ENCODE data around the gene C12orf76. TPM values are rescaled to one million over a fixed set of nuclear protein-coding genes. Genes with fewer than 3 reads are reported as not detected.
"Not testable (repeated sequence)": the region's sequence is repeated elsewhere in the genome, so short reads cannot be mapped to it uniquely, and the experiment has no call there.

C12orf76 gene
- total RNA-seq, 4 donors from 2014 or later = 3.0 to 22.8 (median 8.0) TPM

DNA sequence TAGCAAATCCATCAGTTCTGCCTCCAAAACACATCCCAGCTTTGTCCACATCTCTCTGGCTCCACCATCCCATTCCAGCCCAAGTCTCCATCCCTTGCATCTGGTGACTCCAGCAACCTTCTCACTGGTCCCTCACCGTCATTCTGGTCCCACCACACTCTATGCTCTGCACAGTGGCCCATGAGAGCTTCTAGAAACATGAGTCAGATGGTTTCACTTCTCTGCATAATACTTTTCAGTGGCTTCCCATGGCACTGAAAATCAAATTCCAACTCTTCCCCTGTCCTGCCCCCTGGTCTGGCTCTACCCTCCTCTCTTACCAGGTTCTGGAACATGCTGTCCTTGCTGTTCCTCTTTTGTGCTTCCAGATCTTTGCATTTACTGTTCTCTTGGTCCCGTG is 17.2 kb upstream of the C12orf76 start:
- ATAC-seq (no peak), DNase-seq (no peak)
- Histone ChIP-seq H3K9me3 (no peaks in the 10 kb centered on the region), H3K4me1 (no peaks in the 10 kb centered on the region), H3K27ac (no peak overlapping the region), H3K36me3 (no peaks in the 10 kb centered on the region), H3K27me3 (no peaks in the 10 kb centered on the region), H3K4me3 (no peak overlapping the region)
- intact Hi-C loops (cut with DNase I; ENCODE audit: low total_unique reads) = no loop called here
- in situ Hi-C loops (cut with MboI; ENCODE audit: low sequenced_read_pairs in 4 of 4) = no loop called here
- TF ChIP-seq, protein P1, sequence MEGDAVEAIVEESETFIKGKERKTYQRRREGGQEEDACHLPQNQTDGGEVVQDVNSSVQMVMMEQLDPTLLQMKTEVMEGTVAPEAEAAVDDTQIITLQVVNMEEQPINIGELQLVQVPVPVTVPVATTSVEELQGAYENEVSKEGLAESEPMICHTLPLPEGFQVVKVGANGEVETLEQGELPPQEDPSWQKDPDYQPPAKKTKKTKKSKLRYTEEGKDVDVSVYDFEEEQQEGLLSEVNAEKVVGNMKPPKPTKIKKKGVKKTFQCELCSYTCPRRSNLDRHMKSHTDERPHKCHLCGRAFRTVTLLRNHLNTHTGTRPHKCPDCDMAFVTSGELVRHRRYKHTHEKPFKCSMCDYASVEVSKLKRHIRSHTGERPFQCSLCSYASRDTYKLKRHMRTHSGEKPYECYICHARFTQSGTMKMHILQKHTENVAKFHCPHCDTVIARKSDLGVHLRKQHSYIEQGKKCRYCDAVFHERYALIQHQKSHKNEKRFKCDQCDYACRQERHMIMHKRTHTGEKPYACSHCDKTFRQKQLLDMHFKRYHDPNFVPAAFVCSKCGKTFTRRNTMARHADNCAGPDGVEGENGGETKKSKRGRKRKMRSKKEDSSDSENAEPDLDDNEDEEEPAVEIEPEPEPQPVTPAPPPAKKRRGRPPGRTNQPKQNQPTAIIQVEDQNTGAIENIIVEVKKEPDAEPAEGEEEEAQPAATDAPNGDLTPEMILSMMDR (IDR thresholded peaks at IDR 0.05 in 4 of 5, conservative IDR thresholded peaks at IDR 0.05 in 1 of 5) = no peak
- TF ChIP-seq POLR2A (IDR thresholded peaks at IDR 0.05) = no peak

- intact Hi-C loops (cut with DNase I; ENCODE audit: low total_unique reads) = no loop called here
Observed at GRCh38 chr12:110062241-110062640, 13.9 kb upstream of the C12orf76 start.

DNA sequence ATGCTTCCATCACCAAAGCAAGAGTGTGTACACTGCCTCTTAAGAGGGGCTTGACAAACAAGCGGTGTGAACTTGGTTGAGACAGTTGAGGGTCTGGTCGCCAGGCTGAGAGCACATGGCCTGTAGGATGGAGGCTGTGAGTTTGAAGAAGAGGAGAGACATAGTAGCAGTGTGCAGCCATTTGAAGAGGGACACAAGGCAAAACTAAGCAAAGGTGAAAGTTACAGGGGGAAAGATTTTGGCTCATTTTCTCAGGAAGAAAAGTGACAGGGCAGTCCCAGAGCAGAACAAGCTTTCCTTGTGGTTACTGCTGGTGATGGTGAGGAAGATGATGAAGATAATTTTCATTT is 11.3 kb upstream of the C12orf76 start:
- intact Hi-C loops (cut with DNase I; ENCODE audit: low total_unique reads) = no loop called here
- no peaks in the 10 kb centered on the region for H3K4me1 ChIP-seq
- H3K36me3 ChIP-seq = no peaks in the 10 kb centered on the region
- H3K9me3 ChIP-seq = no peaks in the 10 kb centered on the region
- no peak for DNase-seq
- ATAC-seq = no peak
- in situ Hi-C loops (cut with MboI; ENCODE audit: low sequenced_read_pairs in 4 of 4) = no loop called here
- H3K4me3 ChIP-seq = no peak overlapping the region
- H3K27ac ChIP-seq = no peak overlapping the region
- no peak for TF ChIP-seq POLR2A (IDR thresholded peaks at IDR 0.05)
- TF ChIP-seq, protein P1 (IDR thresholded peaks at IDR 0.05 in 4 of 5, conservative IDR thresholded peaks at IDR 0.05 in 1 of 5) = no peak
- no peaks in the 10 kb centered on the region for H3K27me3 ChIP-seq

More at GRCh38 chr12:110062241-110062640, 13.9 kb upstream of the C12orf76 start:
- no peaks in the 10 kb centered on the region for H3K27me3 ChIP-seq
- H3K4me1 ChIP-seq = no peaks in the 10 kb centered on the region
- no peak for ATAC-seq
- H3K36me3 ChIP-seq = no peaks in the 10 kb centered on the region
- no peak for DNase-seq
- no peak overlapping the region for H3K27ac ChIP-seq
- no peak for TF ChIP-seq POLR2A (IDR thresholded peaks at IDR 0.05)
- TF ChIP-seq, protein P1 (IDR thresholded peaks at IDR 0.05 in 4 of 5, conservative IDR thresholded peaks at IDR 0.05 in 1 of 5) = no peak
- no peak overlapping the region for H3K4me3 ChIP-seq
- H3K9me3 ChIP-seq = no peaks in the 10 kb centered on the region
- in situ Hi-C loops (cut with MboI; ENCODE audit: low sequenced_read_pairs in 4 of 4) = no loop called here

- H3K4me3 ChIP-seq = no peak overlapping the region
- DNase-seq (no peak), ATAC-seq (no peak)
- intact Hi-C loops (cut with DNase I; ENCODE audit: low total_unique reads) = no loop called here
- H3K27ac ChIP-seq = no peak overlapping the region
- no peaks in the 10 kb centered on the region for H3K9me3 ChIP-seq
- in situ Hi-C loops (cut with MboI; ENCODE audit: low sequenced_read_pairs in 4 of 4) = no loop called here
- H3K27me3 ChIP-seq = no peaks in the 10 kb centered on the region
- H3K4me1 ChIP-seq = no peaks in the 10 kb centered on the region
- H3K36me3 ChIP-seq = no peaks in the 10 kb centered on the region
- TF ChIP-seq POLR2A (IDR thresholded peaks at IDR 0.05) = no peak
- TF ChIP-seq, protein P1 (IDR thresholded peaks at IDR 0.05 in 4 of 5, conservative IDR thresholded peaks at IDR 0.05 in 1 of 5) = no peak
Observed at GRCh38 chr12:110058875-110059615, 10.7 kb upstream of the C12orf76 start.

DNA sequence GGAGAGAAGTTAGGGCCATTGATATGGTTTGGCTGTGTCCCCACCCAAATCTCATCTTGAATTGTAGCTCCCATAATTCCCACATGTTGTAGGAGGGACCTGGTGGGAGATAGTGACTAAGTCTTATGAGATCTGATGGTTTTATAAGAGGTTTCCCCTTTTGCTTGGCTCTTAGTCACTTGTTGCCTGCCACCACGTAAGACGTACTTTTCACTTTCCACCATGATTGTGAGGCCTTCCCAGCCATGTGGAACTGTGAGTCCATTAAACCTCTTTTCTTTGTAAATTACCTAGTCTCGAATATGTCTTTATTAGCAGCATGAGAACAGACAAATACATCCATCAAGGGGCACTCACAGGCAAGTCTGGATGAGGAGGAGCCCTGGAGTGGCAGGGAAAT is 8.3 kb upstream of the C12orf76 start:
- H3K27ac ChIP-seq; ATAC-seq; in situ Hi-C loops (cut with MboI; ENCODE audit: low sequenced_read_pairs in 4 of 4): not testable (repeated sequence)

DNA sequence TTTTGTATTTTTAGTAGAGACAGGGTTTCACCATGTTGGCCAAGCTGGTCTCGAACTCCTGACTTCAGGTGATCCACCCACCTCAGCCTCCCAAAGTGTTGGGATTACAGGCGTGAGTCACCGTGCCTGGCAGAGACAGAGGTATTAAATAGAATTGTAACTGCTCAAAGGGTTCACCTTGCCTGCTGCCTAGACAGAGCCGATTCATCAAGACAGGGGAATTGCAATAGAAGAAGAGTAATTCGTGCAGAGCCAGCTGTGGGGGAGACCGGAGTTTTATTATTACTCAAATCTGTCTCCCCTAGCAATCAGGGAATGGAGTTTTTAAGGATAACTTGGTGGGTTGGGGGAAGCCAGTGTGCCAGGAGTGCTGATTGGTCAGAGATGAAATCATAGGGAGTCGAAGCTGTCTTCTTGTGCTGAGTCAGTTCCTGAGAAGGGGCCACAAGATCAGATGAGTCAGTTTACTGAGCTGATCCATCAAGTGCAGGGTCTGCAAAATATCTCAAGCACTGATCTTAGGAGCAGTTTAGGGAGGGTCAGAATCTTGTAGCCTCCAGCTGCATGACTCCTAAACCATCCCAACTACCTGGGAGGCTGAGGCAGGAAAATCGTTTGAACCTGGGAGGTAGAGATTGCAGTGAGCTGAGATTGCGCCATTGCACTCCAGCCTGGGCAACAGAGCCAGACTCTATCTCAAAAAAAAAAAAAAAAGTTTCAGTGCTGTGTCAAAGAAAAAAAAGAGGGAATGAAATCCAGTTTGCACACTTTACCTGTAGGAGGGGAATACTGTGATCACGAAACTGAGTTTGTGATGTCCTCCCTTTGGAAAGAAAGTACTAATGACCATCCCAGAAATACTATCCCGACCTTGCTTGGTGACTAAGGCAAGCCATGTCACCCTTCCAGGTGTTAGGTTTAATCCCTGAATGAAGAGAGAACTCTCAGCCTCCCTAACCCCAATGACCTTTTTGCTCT is 7.3 kb upstream of the C12orf76 start:
- H3K27me3 ChIP-seq; H3K9me3 ChIP-seq; in situ Hi-C loops (cut with MboI; ENCODE audit: low sequenced_read_pairs in 4 of 4); H3K4me1 ChIP-seq; intact Hi-C loops (cut with DNase I; ENCODE audit: low total_unique reads); H3K36me3 ChIP-seq; H3K27ac ChIP-seq; DNase-seq; H3K4me3 ChIP-seq: not testable (repeated sequence)
- peak in 1 of 2 donors; percentile 27 for ATAC-seq

More for the DNA sequence above, 8.3 kb upstream of the C12orf76 start:
- H3K27me3 ChIP-seq; H3K36me3 ChIP-seq; intact Hi-C loops (cut with DNase I; ENCODE audit: low total_unique reads); H3K4me1 ChIP-seq; H3K9me3 ChIP-seq; DNase-seq; H3K4me3 ChIP-seq: not testable (repeated sequence)
